Progenitor cell of endocrine pancreas (in vitro differentiated cells): ENCODE data around the gene HAUS3. TPM values are rescaled to one million over a fixed set of nuclear protein-coding genes. Genes with fewer than 3 reads are reported as not detected.

ENCODE experiments used
- DNase-seq: peaks from one replicate; pipeline ENCODE4 v3.0.0; 2021; ENCODE audit warnings: low spot score; ENCODE audit not compliant: unreplicated experiment
- H3K27ac Mint-ChIP-seq: 2 replicates; pipeline ENCODE4 v1.8.0; 2021; ENCODE audit warnings: mild to moderate bottlenecking, moderate library complexity, mixed read lengths
- H3K27me3 Mint-ChIP-seq: 2 replicates; pipeline ENCODE4 v1.8.0; 2021; ENCODE audit warnings: mixed read lengths
- H3K36me3 Mint-ChIP-seq: 2 replicates; pipeline ENCODE4 v1.8.0; 2022; ENCODE audit warnings: mixed read lengths; ENCODE audit not compliant: insufficient read depth
- H3K4me1 Mint-ChIP-seq: 2 replicates; pipeline ENCODE4 v1.8.0; 2021; ENCODE audit warnings: low read depth, mixed read lengths
- H3K4me3 Mint-ChIP-seq: 2 replicates; pipeline ENCODE4 v1.8.0; 2021; ENCODE audit warnings: low read depth, mild to moderate bottlenecking, moderate library complexity, mixed read lengths
- H3K9me3 Mint-ChIP-seq: 2 replicates; pipeline ENCODE4 v1.8.0; 2021; ENCODE audit warnings: low read depth, mixed read lengths
- CTCF ChIP-seq: fragments of 200-600 bp; sonication (generic); IDR thresholded peaks from one replicate; pipeline ENCODE4 v1.5.0; 2021; ENCODE audit warnings: antibody characterized with exemption, mild to moderate bottlenecking; ENCODE audit not compliant: unreplicated experiment
- total RNA-seq: library from RNA; stranded (reverse); gene quantifications from 2 replicates; pipeline ENCODE4 v1.2.1, GENCODE V29; 2021

HAUS3 gene
- total RNA-seq, 1 donor from 2014 or later = 18.3 TPM

GRCh38 chr4:2289311-2289954 lies 47.5 kb upstream of the HAUS3 start:
- TF ChIP-seq CTCF = no peak
- Mint-ChIP-seq H3K36me3 (peaks cover 2% of the 10 kb centered on the region), H3K4me3 (no peak overlapping the region), H3K9me3 (peaks cover 5% of the 10 kb centered on the region), H3K27me3 (no peaks in the 10 kb centered on the region), H3K27ac (no peak overlapping the region), H3K4me1 (no peaks in the 10 kb centered on the region)
- no peak for DNase-seq

DNA sequence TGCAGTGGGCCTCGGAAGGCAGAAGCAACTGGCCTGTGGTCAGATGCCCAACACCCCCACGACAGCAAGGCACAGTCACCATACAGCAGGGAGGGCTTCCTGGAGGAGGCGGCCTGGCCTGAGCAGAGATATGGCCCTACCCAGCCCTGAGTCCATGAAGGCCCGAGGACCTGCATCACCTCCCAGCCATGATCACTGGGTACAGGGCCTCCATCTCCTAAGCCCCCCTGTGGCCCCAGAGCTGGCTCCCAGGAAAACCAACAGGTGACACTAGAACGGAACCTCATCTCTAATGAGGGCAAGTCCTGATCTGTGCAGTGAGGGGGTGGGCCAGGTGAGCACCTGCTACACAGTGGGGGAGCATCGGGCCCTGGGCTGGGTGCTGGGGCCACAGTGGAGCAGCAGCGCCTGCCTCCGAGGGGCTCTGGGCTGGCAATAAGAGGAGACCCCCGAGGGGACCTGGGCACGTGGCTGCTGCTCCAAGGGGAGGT lies 46.2 kb upstream of the HAUS3 start:
- H3K4me3 Mint-ChIP-seq = no peak overlapping the region
- H3K9me3 Mint-ChIP-seq = no peaks in the 10 kb centered on the region
- H3K27ac Mint-ChIP-seq = no peak overlapping the region
- DNase-seq = no peak
- no peaks in the 10 kb centered on the region for H3K36me3 Mint-ChIP-seq
- H3K27me3 Mint-ChIP-seq = peaks cover 2% of the 10 kb centered on the region
- no peaks in the 10 kb centered on the region for H3K4me1 Mint-ChIP-seq
- TF ChIP-seq CTCF = no peak

DNA sequence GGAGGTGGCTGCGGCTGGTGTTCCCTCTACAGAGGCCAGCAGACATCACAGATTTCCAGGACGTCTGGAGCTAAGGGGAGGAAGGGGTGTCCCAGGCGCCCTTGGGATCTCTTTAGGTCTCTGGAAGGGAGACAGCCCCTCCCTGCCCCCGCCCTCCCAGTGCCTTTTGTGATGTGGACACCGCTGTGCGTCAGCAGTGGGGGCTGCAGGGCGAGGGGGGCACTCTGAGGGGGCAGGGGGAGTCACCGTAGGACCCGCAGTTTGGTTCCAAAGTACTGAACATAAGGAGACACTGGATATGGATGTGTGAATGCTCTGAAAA lies 45.6 kb upstream of the HAUS3 start:
- no peak overlapping the region for H3K4me3 Mint-ChIP-seq
- H3K4me1 Mint-ChIP-seq = no peaks in the 10 kb centered on the region
- H3K27ac Mint-ChIP-seq = no peak overlapping the region
- no peak for TF ChIP-seq CTCF
- no peak for DNase-seq
- no peaks in the 10 kb centered on the region for H3K36me3 Mint-ChIP-seq
- no peaks in the 10 kb centered on the region for H3K9me3 Mint-ChIP-seq
- H3K27me3 Mint-ChIP-seq = peaks cover 2% of the 10 kb centered on the region

- Mint-ChIP-seq H3K27ac (no peak overlapping the region), H3K9me3 (no peaks in the 10 kb centered on the region), H3K4me3 (no peak overlapping the region), H3K27me3 (peaks cover 2% of the 10 kb centered on the region), H3K36me3 (no peaks in the 10 kb centered on the region), H3K4me1 (no peaks in the 10 kb centered on the region)
- no peak for DNase-seq
- no peak for TF ChIP-seq CTCF
Observed at GRCh38 chr4:2286904-2287593, 45.1 kb upstream of the HAUS3 start.

GRCh38 chr4:2285613-2286381 lies 43.9 kb upstream of the HAUS3 start:
- Mint-ChIP-seq H3K4me3 (no peak overlapping the region), H3K36me3 (no peaks in the 10 kb centered on the region), H3K27ac (no peak overlapping the region), H3K27me3 (peaks cover 2% of the 10 kb centered on the region), H3K4me1 (no peaks in the 10 kb centered on the region), H3K9me3 (no peaks in the 10 kb centered on the region)
- no peak for DNase-seq
- no peak for TF ChIP-seq CTCF
